H9 (cell line): Measurements from ENCODE around the gene CACNA1H. TPM values are rescaled to one million over a fixed set of nuclear protein-coding genes. Genes with fewer than 3 reads are reported as not detected.
A peak's percentile ranks its signal among the peaks of the same experiment; 100 is the strongest.

Experiments
- DNase-seq: peaks from one replicate; pipeline ENCODE4 v3.0.0-alpha.2; 2017
- H2AFZ ChIP-seq: one replicate; pipeline ENCODE4 v1.6.1; 2013; ENCODE audit warnings: mild to moderate bottlenecking, low read length, control low read depth, moderate library complexity
- H2AK5ac ChIP-seq: 2 replicates; pipeline ENCODE4 v1.6.1; 2013; ENCODE audit warnings: low read length, control low read depth, mixed read lengths; ENCODE audit not compliant: insufficient read length
- H2BK120ac ChIP-seq: one replicate; pipeline ENCODE4 v1.6.1; 2013; ENCODE audit warnings: low read depth, mild to moderate bottlenecking, low read length, control low read depth, inconsistent platforms; ENCODE audit not compliant: poor library complexity, severe bottlenecking
- H2BK12ac ChIP-seq: 2 replicates; pipeline ENCODE4 v1.6.1; 2013; ENCODE audit warnings: low read length, control low read depth, mixed read lengths, low read depth; ENCODE audit not compliant: insufficient read length
- H2BK15ac ChIP-seq: 2 replicates; pipeline ENCODE4 v1.6.1; 2013; ENCODE audit warnings: low read depth, low read length, control low read depth
- H2BK20ac ChIP-seq: one replicate; pipeline ENCODE4 v1.6.1; 2013; ENCODE audit warnings: low read depth, mild to moderate bottlenecking, low read length, control low read depth, inconsistent platforms; ENCODE audit not compliant: poor library complexity, severe bottlenecking
- H2BK5ac ChIP-seq: 2 replicates; pipeline ENCODE4 v1.6.1; 2013; ENCODE audit warnings: low read length, control low read depth, mixed read lengths; ENCODE audit not compliant: insufficient read length
- H3K14ac ChIP-seq: 2 replicates; pipeline ENCODE4 v1.6.1; 2013; ENCODE audit warnings: low read length, control low read depth; ENCODE audit not compliant: insufficient read depth
- H3K18ac ChIP-seq: 2 replicates; pipeline ENCODE4 v1.6.1; 2013; ENCODE audit warnings: low read depth, mild to moderate bottlenecking, mixed read lengths, low read length, control low read depth; ENCODE audit not compliant: insufficient read length
- H3K23ac ChIP-seq: 2 replicates; pipeline ENCODE4 v1.6.1; 2013; ENCODE audit warnings: low read length, control low read depth, mixed read lengths, low read depth; ENCODE audit not compliant: insufficient read length
- H3K23me2 ChIP-seq: 2 replicates; pipeline ENCODE4 v1.6.1; 2013; ENCODE audit warnings: low read depth, mild to moderate bottlenecking, mixed read lengths, low read length, control low read depth; ENCODE audit not compliant: insufficient read length, poor library complexity, severe bottlenecking
- H3K27ac ChIP-seq: 2 replicates; pipeline ENCODE4 v1.5.1; 2013; ENCODE audit warnings: low read length, control low read depth, mixed read lengths, low read depth; ENCODE audit not compliant: insufficient read length
- H3K27me3 ChIP-seq: 2 replicates; pipeline ENCODE4 v1.6.1; 2013; ENCODE audit warnings: low read length, control low read depth, inconsistent platforms; ENCODE audit not compliant: insufficient read depth
- H3K4ac ChIP-seq: 2 replicates; pipeline ENCODE4 v1.6.1; 2013; ENCODE audit warnings: low read depth, mild to moderate bottlenecking, control low read depth, inconsistent platforms, low read length, moderate library complexity
- H3K4me1 ChIP-seq: 2 replicates; pipeline ENCODE4 v1.6.1; 2013; ENCODE audit warnings: low read length, control low read depth, inconsistent platforms; ENCODE audit not compliant: insufficient read depth
- H3K4me2 ChIP-seq: 2 replicates; pipeline ENCODE4 v1.6.1; 2013; ENCODE audit warnings: low read length, control low read depth, mixed read lengths; ENCODE audit not compliant: insufficient read length, insufficient read depth
- H3K56ac ChIP-seq: 2 replicates; pipeline ENCODE4 v1.6.1; 2013; ENCODE audit warnings: low read depth, mild to moderate bottlenecking, mixed read lengths, low read length, control low read depth; ENCODE audit not compliant: insufficient read length
- H3K79me1 ChIP-seq: 2 replicates; pipeline ENCODE4 v1.6.1; 2013; ENCODE audit warnings: low read depth, mild to moderate bottlenecking, moderate library complexity, low read length, control low read depth, inconsistent platforms; ENCODE audit not compliant: insufficient read depth, poor library complexity, severe bottlenecking
- H3K79me2 ChIP-seq: 2 replicates; pipeline ENCODE4 v1.6.1; 2013; ENCODE audit warnings: low read length, control low read depth, inconsistent platforms; ENCODE audit not compliant: insufficient read depth
- H3K9ac ChIP-seq: 2 replicates; pipeline ENCODE4 v1.6.1; 2013; ENCODE audit warnings: low read length, control low read depth, mixed read lengths; ENCODE audit not compliant: insufficient read length; ENCODE audit errors: extremely low read depth
- H3K9me3 ChIP-seq: one replicate; pipeline ENCODE4 v1.6.1; 2013; ENCODE audit warnings: low read depth, low read length, inconsistent platforms; ENCODE audit not compliant: control insufficient read depth
- H3T11ph ChIP-seq: one replicate; pipeline ENCODE4 v1.6.1; 2013; ENCODE audit warnings: mild to moderate bottlenecking, low read length, control low read depth, inconsistent platforms
- H4K20me1 ChIP-seq: one replicate; pipeline ENCODE4 v1.6.1; 2013; ENCODE audit not compliant: control insufficient read depth, insufficient read length, insufficient read depth
- H4K5ac ChIP-seq: 2 replicates; pipeline ENCODE4 v1.6.1; 2013; ENCODE audit warnings: low read depth, mild to moderate bottlenecking, mixed read lengths, low read length, control low read depth; ENCODE audit not compliant: insufficient read length
- H4K8ac ChIP-seq: replicated peaks from 2 replicates; pipeline ENCODE4 v1.6.1; 2013; ENCODE audit warnings: low read length, control low read depth, mixed read lengths, low read depth; ENCODE audit not compliant: insufficient read length
- H4K91ac ChIP-seq: 2 replicates; pipeline ENCODE4 v1.6.1; 2013; ENCODE audit warnings: low read depth, mild to moderate bottlenecking, moderate library complexity, mixed read lengths, low read length, control low read depth; ENCODE audit not compliant: insufficient read length
- H3K27ac Mint-ChIP-seq, 3 experiments: 2 replicates in 2 of 3; 3 replicates in 1 of 3; pipeline ENCODE4 v1.8.0; 2020 to 2021; ENCODE audit warnings: mixed read lengths in 3 of 3, mild to moderate bottlenecking in 1 of 3, moderate library complexity in 1 of 3
- H3K27me3 Mint-ChIP-seq: 2 replicates; pipeline ENCODE4 v1.8.0; 2021; ENCODE audit warnings: low read depth, mild to moderate bottlenecking, moderate library complexity, mixed read lengths
- H3K36me3 Mint-ChIP-seq, 3 experiments: 2 replicates in 2 of 3; 3 replicates in 1 of 3; pipeline ENCODE4 v1.8.0; 2020 to 2021; ENCODE audit warnings: low read depth in 3 of 3, mixed read lengths in 3 of 3; ENCODE audit not compliant: insufficient read depth in 1 of 3
- H3K4me1 Mint-ChIP-seq, 2 experiments: 2 replicates each; pipeline ENCODE4 v1.8.0; 2020; ENCODE audit warnings: mixed read lengths in 2 of 2
- H3K4me3 Mint-ChIP-seq, 2 experiments: 2 replicates in 1 of 2; 3 replicates in 1 of 2; pipeline ENCODE4 v1.8.0; 2020 to 2021; ENCODE audit warnings: mild to moderate bottlenecking in 2 of 2, mixed read lengths in 2 of 2, moderate library complexity in 1 of 2
- H3K9me3 Mint-ChIP-seq, 2 experiments: 2 replicates in 1 of 2; 3 replicates in 1 of 2; pipeline ENCODE4 v1.8.0; 2020; ENCODE audit warnings: mild to moderate bottlenecking in 2 of 2, mixed read lengths in 2 of 2, moderate library complexity in 1 of 2
- CTCF ChIP-seq: fragments of 200-600 bp; sonication (generic); conservative IDR thresholded peaks from 3 replicates; pipeline ENCODE4 v1.8.0; 2021; ENCODE audit warnings: antibody characterized with exemption, mild to moderate bottlenecking
- WGBS: extraction: QIAGEN DNeasy Blood & Tissue Kit; methylation state at CpG from one replicate; pipeline ENCODE4 v1.1.7; 2013; ENCODE audit warnings: missing lambda C conversion rate, low lambda C conversion rate, mixed read lengths; ENCODE audit not compliant: insufficient read length; ENCODE audit errors: extremely low coverage; 5-methylcytosine and 5-hydroxymethylcytosine counted together
- total RNA-seq: library from RNA; stranded (reverse); gene quantifications from 2 replicates; pipeline ENCODE4 v1.2.1, GENCODE V29; 2021

The CACNA1H gene
- total RNA-seq, 1 experiment from 2014 or later: 43.3 TPM

- Histone ChIP-seq H3K4ac (no peak overlapping the region), H2BK12ac (no peak overlapping the region), H3K23ac (no peak overlapping the region), H3T11ph (no peak overlapping the region), H4K5ac (no peak overlapping the region), H3K23me2 (no peaks in the 10 kb centered on the region), H3K4me2 (no peak overlapping the region), H2BK5ac (no peak overlapping the region), H2BK15ac (no peak overlapping the region), H4K91ac (no peak overlapping the region), H3K79me2 (no peaks in the 10 kb centered on the region), H2BK120ac (no peak overlapping the region), H4K20me1 (no peaks in the 10 kb centered on the region), H3K4me1 (no peaks in the 10 kb centered on the region), H4K8ac (no peak overlapping the region), H3K56ac (no peak overlapping the region), H2AK5ac (no peak overlapping the region), H2AFZ (no peak overlapping the region), H3K27ac (no peak overlapping the region), H3K9me3 (no peaks in the 10 kb centered on the region), H3K18ac (peak overlapping the region; percentile 5), H2BK20ac (no peak overlapping the region), H3K14ac (no peak overlapping the region), H3K9ac (no peak overlapping the region), H3K27me3 (no peaks in the 10 kb centered on the region), H3K79me1 (no peaks in the 10 kb centered on the region)
- H3K4me1 Mint-ChIP-seq: peaks cover 0 to 11% of the 10 kb centered on the region in 2 experiments; a peak in 3 of 4 replicates
- H3K36me3 Mint-ChIP-seq: peaks cover 0 to 4% (median 2%) of the 10 kb centered on the region in 3 experiments; a peak in 3 of 7 replicates
- H3K27ac Mint-ChIP-seq: 0 out of 7 replicates have a peak overlapping the region, but pooled peaks of 1 of the 3 experiments have one; percentile 31
- TF ChIP-seq CTCF: no peak
- peaks cover 11 to 17% of the 10 kb centered on the region in 2 experiments for H3K9me3 Mint-ChIP-seq
- DNase-seq: no peak
- no CpG with 5 or more reads among the region's 32 CpGs for WGBS
- H3K27me3 Mint-ChIP-seq: peaks cover 43% of the 10 kb centered on the region
- H3K4me3 Mint-ChIP-seq: 0 out of 5 replicates have a peak overlapping the region, but pooled peaks of 1 of the 2 experiments have one; percentile 14
Observed at GRCh38 chr16:1262210-1262845, 109.4 kb downstream of the CACNA1H start.
